HG03097 (cell line): ENCODE measurements around the gene CC2D1B.

Source experiments
- ATAC-seq: cut with Tn5 transposase; IDR thresholded peaks from one replicate; pipeline ENCODE4 v1.9.1; 2021; ENCODE audit not compliant: unreplicated experiment, low FRiP score

CC2D1B gene

GRCh38 chr1:52359676-52360594, 6.1 kb downstream of the CC2D1B start:
- no peak for ATAC-seq

- ATAC-seq: no peak
Measured at GRCh38 chr1:52358851-52359497, 7.0 kb downstream of the CC2D1B start.

- no peak for ATAC-seq
Measured at GRCh38 chr1:52357397-52357796, 8.6 kb downstream of the CC2D1B start.

GRCh38 chr1:52356818-52357355, 9.1 kb downstream of the CC2D1B start:
- no peak for ATAC-seq

- no peak for ATAC-seq
Measured at GRCh38 chr1:52355847-52356505, 10.0 kb downstream of the CC2D1B start.

- ATAC-seq: no peak
Measured at GRCh38 chr1:52355436-52355835, 10.6 kb downstream of the CC2D1B start.

GRCh38 chr1:52352690-52353089, 13.3 kb downstream of the CC2D1B start:
- no peak for ATAC-seq

- no peak for ATAC-seq
Measured at GRCh38 chr1:52348704-52349300, 17.2 kb downstream of the CC2D1B start.

- no peak for ATAC-seq
Measured at GRCh38 chr1:52346653-52347052, 19.4 kb downstream of the CC2D1B start.

- no peak for ATAC-seq
Measured at GRCh38 chr1:52345252-52345651, 20.8 kb downstream of the CC2D1B start.

GRCh38 chr1:52343979-52344378, 22.0 kb downstream of the CC2D1B start:
- ATAC-seq: no peak

- no peak for ATAC-seq
Measured at GRCh38 chr1:52341655-52342260, 24.2 kb downstream of the CC2D1B start.

GRCh38 chr1:52337439-52337838, 28.6 kb downstream of the CC2D1B start:
- no peak for ATAC-seq

GRCh38 chr1:52334906-52335528, 31.0 kb downstream of the CC2D1B start:
- ATAC-seq: no peak

GRCh38 chr1:52332411-52332810, 33.6 kb downstream of the CC2D1B start:
- ATAC-seq: no peak

GRCh38 chr1:52328615-52329014, 37.4 kb downstream of the CC2D1B start:
- no peak for ATAC-seq

GRCh38 chr1:52325786-52326185, 40.2 kb downstream of the CC2D1B start:
- no peak for ATAC-seq

GRCh38 chr1:52323731-52324130, 42.3 kb downstream of the CC2D1B start:
- ATAC-seq: no peak

- ATAC-seq: no peak
Measured at GRCh38 chr1:52321061-52321460, 44.9 kb downstream of the CC2D1B start.
